K562 (cell line): ENCODE results near the gene RPL27. TPM values are rescaled to one million over a fixed set of nuclear protein-coding genes. Genes with fewer than 3 reads are reported as not detected.

ENCODE experiments used
- ATAC-seq: fragments of 200-7000 bp; cut with Tn5 transposase; 3 replicates; pipeline ENCODE4 v1.9.1; 2020; ENCODE audit warnings: moderate library complexity
- BruUV-seq: library from RNA; stranded (reverse); fragments of 400-500 nt; replicated peaks from 2 replicates; lab custom pipeline; 2021; lab: Mats Ljungman, UMichigan
- CTCF ChIA-PET: fragments of 300-600 bp; formaldehyde crosslinking; extraction: SDS; loops from one replicate; lab custom pipeline; 2021; ENCODE audit warnings: low intra/inter-chr PET ratio; lab: Yijun Ruan, JAX
- POLR2A ChIA-PET: fragments of 300-600, 350-650 bp; sonication (Branson Sonifier 250); formaldehyde crosslinking; extraction: SDS; loops from one replicate; lab custom pipeline; 2021; ENCODE audit warnings: antibody characterized with exemption, inconsistent platforms; lab: Yijun Ruan, JAX
- DNase-seq, 4 experiments: peaks; one replicate each; pipeline versions ENCODE4 v3.0.0 to v3.0.0-alpha.2; 2011 to 2018; ENCODE audit warnings: low spot score in 3 of 4, mixed read lengths in 3 of 4; ENCODE audit errors: extremely low read depth in 1 of 4
- FAIRE-seq: peaks from 2 replicates; lab custom pipeline; 2011; peaks lifted over from hg19 to GRCh38; lab: Jason Lieb, UNC
- H2AFZ ChIP-seq: 2 replicates; pipeline ENCODE4 v1.6.0; 2011; ENCODE audit warnings: low read depth, low read length, control low read depth, inconsistent platforms
- H3K27ac ChIP-seq: fragments of 200-600 bp; 3 replicates; pipeline ENCODE4 v1.8.0; 2011; ENCODE audit warnings: low read depth, mild to moderate bottlenecking, control low read depth, inconsistent platforms, low read length, moderate library complexity, mixed read lengths; ENCODE audit errors: extremely low read depth
- H3K27me3 ChIP-seq, 2 experiments: fragments of 300-600 bp in 1 of 2; 2 replicates in 1 of 2; 3 replicates in 1 of 2; pipeline versions ENCODE4 v1.6.0 to v1.8.0; 2011; ENCODE audit warnings: inconsistent platforms in 2 of 2, low read length in 2 of 2, mild to moderate bottlenecking in 1 of 2, mixed read lengths in 1 of 2, moderate library complexity in 1 of 2; ENCODE audit not compliant: control insufficient read depth in 2 of 2, insufficient read depth in 2 of 2
- H3K36me3 ChIP-seq: fragments of 300-600 bp; 3 replicates; pipeline ENCODE4 v1.8.0; 2011; ENCODE audit warnings: mild to moderate bottlenecking, low read length, inconsistent platforms; ENCODE audit not compliant: control insufficient read depth, insufficient read depth
- H3K4me1 ChIP-seq, 2 experiments: fragments of 200-600 bp in 1 of 2; replicated peaks in 1 of 2; 2 replicates in 1 of 2; 3 replicates in 1 of 2; pipeline versions ENCODE4 v1.5.1 to v1.8.0; 2011; ENCODE audit warnings: inconsistent platforms in 2 of 2, low read length in 2 of 2, mild to moderate bottlenecking in 1 of 2, mixed read lengths in 1 of 2, moderate library complexity in 1 of 2; ENCODE audit not compliant: control insufficient read depth in 2 of 2, insufficient read depth in 2 of 2
- H3K4me2 ChIP-seq: 2 replicates; pipeline ENCODE4 v1.6.1; 2011; ENCODE audit warnings: low read length, control low read depth, inconsistent platforms, mixed read lengths; ENCODE audit not compliant: insufficient read depth
- H3K4me3 ChIP-seq: fragments of 200-600 bp; sonication (generic), shearing (Covaris generic); 2 replicates; pipeline ENCODE4 v1.5.1; 2016; ENCODE audit warnings: control low read depth, inconsistent platforms
- H3K79me2 ChIP-seq: fragments of 200-600 bp; 3 replicates; pipeline ENCODE4 v1.8.0; 2011; ENCODE audit warnings: low read length, inconsistent platforms; ENCODE audit not compliant: control insufficient read depth, insufficient read depth
- H3K9ac ChIP-seq, 2 experiments: 2 replicates each; pipeline versions ENCODE4 v1.6.0 to v1.6.1; 2011; ENCODE audit warnings: low read depth in 2 of 2, low read length in 2 of 2, control low read depth in 1 of 2, inconsistent platforms in 1 of 2, mild to moderate bottlenecking in 1 of 2, mixed read lengths in 1 of 2; ENCODE audit not compliant: insufficient read depth in 1 of 2
- H3K9me1 ChIP-seq: one replicate; pipeline ENCODE4 v1.6.0; 2011; ENCODE audit warnings: inconsistent platforms, mild to moderate bottlenecking, low read length, moderate library complexity; ENCODE audit not compliant: control insufficient read depth, insufficient read depth
- H3K9me3 ChIP-seq: replicated peaks from 2 replicates; pipeline ENCODE4 v1.5.1; 2011; ENCODE audit warnings: low read depth, low read length, inconsistent platforms; ENCODE audit not compliant: control insufficient read depth, insufficient read depth
- H4K20me1 ChIP-seq: replicated peaks from 2 replicates; pipeline ENCODE4 v1.6.1; 2011; ENCODE audit warnings: low read length, inconsistent platforms, mixed read lengths; ENCODE audit not compliant: control insufficient read depth, insufficient read depth
- ARID1B ChIP-seq: fragments of 450-650 bp; IDR thresholded peaks from 2 replicates; pipeline ENCODE4 v1.6.1; 2016; ENCODE audit warnings: antibody characterized with exemption, mild to moderate bottlenecking, inconsistent platforms
- ATF1 ChIP-seq, 2 experiments: fragments of 450-650 bp in 1 of 2; IDR thresholded peaks; 2 replicates each; pipeline ENCODE4 v1.6.1; 2016; ENCODE audit warnings: missing compliant biosample characterization in 1 of 2, missing genetic modification characterization in 1 of 2
- ATF7 ChIP-seq: fragments of 450-650 bp; IDR thresholded peaks from 2 replicates; pipeline ENCODE4 v1.7.1; 2014; ENCODE audit warnings: mild to moderate bottlenecking, moderate library complexity
- C11orf30 ChIP-seq: fragments of 450-650 bp; IDR thresholded peaks from 2 replicates; pipeline ENCODE4 v1.6.1; 2016; ENCODE audit warnings: low read depth, mild to moderate bottlenecking
- CEBPG ChIP-seq, 3 experiments: fragments of 200-800 bp in 1 of 3; sonication (Bioruptor generic) in 1 of 3; sonication (generic) in 1 of 3; formaldehyde crosslinking in 1 of 3; IDR thresholded peaks in 2 of 3; conservative IDR thresholded peaks in 1 of 3; 2 replicates each; pipeline versions ENCODE4 v1.6.1 to v1.8.0; 2016 to 2022; ENCODE audit warnings: missing compliant biosample characterization in 2 of 3, missing genetic modification characterization in 2 of 3, mild to moderate bottlenecking in 1 of 3, missing genetic modification reagents in 1 of 3
- CREM ChIP-seq: IDR thresholded peaks from 2 replicates; pipeline ENCODE4 v1.6.1; 2014; ENCODE audit warnings: antibody characterized with exemption, low read depth
- HIVEP1 ChIP-seq: fragments of 250-450 bp; sonication (Bioruptor Pico); IDR thresholded peaks from 2 replicates; pipeline ENCODE4 v1.4.0; 2020; ENCODE audit warnings: mild to moderate bottlenecking
- HSF4 ChIP-seq: fragments of 250-450 bp; sonication (Bioruptor Pico); IDR thresholded peaks from 2 replicates; pipeline ENCODE4 v2.1.2; 2022; ENCODE audit warnings: mild to moderate bottlenecking, moderate library complexity, borderline replicate concordance
- MEIS2 ChIP-seq: fragments of 450-650 bp; IDR thresholded peaks from 2 replicates; pipeline ENCODE4 v1.6.1; 2014; ENCODE audit warnings: mild to moderate bottlenecking; ENCODE audit not compliant: partially characterized antibody
- NFIC ChIP-seq: fragments of 450-650 bp; IDR thresholded peaks from 2 replicates; pipeline ENCODE4 v1.6.1; 2017; ENCODE audit warnings: mild to moderate bottlenecking, inconsistent platforms
- NR2C2 ChIP-seq, 2 experiments: fragments of 200-800 bp in 1 of 2; sonication (Bioruptor generic) in 1 of 2; sonication (generic) in 1 of 2; formaldehyde crosslinking in 1 of 2; IDR thresholded peaks; 2 replicates each; pipeline versions ENCODE4 v1.6.1 to v1.8.0; 2016 to 2022; ENCODE audit warnings: mild to moderate bottlenecking in 1 of 2, missing compliant biosample characterization in 1 of 2, missing genetic modification characterization in 1 of 2, missing genetic modification reagents in 1 of 2
- OTX1 ChIP-seq: fragments of 450-650 bp; formaldehyde crosslinking; IDR thresholded peaks from 2 replicates; pipeline ENCODE4 v1.4.0; 2022; ENCODE audit warnings: mild to moderate bottlenecking
- PHF8 ChIP-seq: fragments of 200-600 bp; sonication (generic); IDR thresholded peaks from 2 replicates; pipeline ENCODE4 v1.6.1; 2012; ENCODE audit warnings: mixed run types, mild to moderate bottlenecking, inconsistent platforms, low read length, moderate library complexity, borderline replicate concordance
- RBBP5 ChIP-seq: fragments of 200-600 bp; sonication (generic); IDR thresholded peaks from 2 replicates; pipeline ENCODE4 v1.6.1; 2012; ENCODE audit warnings: borderline replicate concordance, mild to moderate bottlenecking, low read length, control low read depth, inconsistent platforms; ENCODE audit not compliant: insufficient read depth, poor library complexity, severe bottlenecking
- RCOR1 ChIP-seq, 2 experiments: IDR thresholded peaks; 2 replicates each; pipeline ENCODE4 v1.6.1; 2012; ENCODE audit warnings: low read depth in 2 of 2, low read length in 2 of 2, borderline replicate concordance in 1 of 2, improper control_type of control experiment in 1 of 2
- SMAD4 ChIP-seq: fragments of 250-450 bp; sonication (Bioruptor Pico); conservative IDR thresholded peaks from 2 replicates; pipeline ENCODE4 v1.8.0; 2021; ENCODE audit warnings: inconsistent platforms, mild to moderate bottlenecking, moderate library complexity
- TAF9B ChIP-seq: fragments of 450-650 bp; IDR thresholded peaks from 2 replicates; pipeline ENCODE4 v1.6.1; 2018; ENCODE audit warnings: mild to moderate bottlenecking; ENCODE audit not compliant: partially characterized antibody
- ZNF175 ChIP-seq: fragments of 200-800 bp; sonication (Bioruptor generic); IDR thresholded peaks from 2 replicates; pipeline ENCODE4 v1.6.1; 2016; ENCODE audit warnings: low read depth, mild to moderate bottlenecking, missing genetic modification characterization, missing compliant biosample characterization
- WGBS: fragments of 100-300 bp; shearing (Covaris generic); methylation state at CpG from one replicate; pipeline ENCODE4 v1.1.6; 2016; ENCODE audit warnings: low coverage, mixed read lengths; ENCODE audit not compliant: insufficient coverage; ENCODE audit errors: missing lambda C conversion rate; 5-methylcytosine and 5-hydroxymethylcytosine counted together
- in situ Hi-C: fragments of 300-500 bp; cut with MboI; formaldehyde crosslinking; loops from 4 replicates; pipeline ENCODE4 v1.15.0; 2018; ENCODE audit warnings: inconsistent platforms, mixed read lengths
- intact Hi-C: fragments of 100-400 bp; cut with micrococcal nuclease; formaldehyde crosslinking; loops from 2 replicates; pipeline ENCODE4 v1.14.2; 2022
- polyA plus RNA-seq, 8 experiments: library from polyadenylated mRNA; depleted of rRNA in 4 of 8; stranded (reverse) in 5 of 8; unstranded in 3 of 8; fragments of >200 nt; fragmentation: Nextera tagmentation in 2 of 8; fragmentation: Illumina TruSeq in 1 of 8; extraction: Ambion mirVana in 2 of 8; extraction: Trizol in 1 of 8; gene quantifications; 2 replicates each; pipeline versions ENCODE4 v1.2.1 to v1.2.3, GENCODE V29; 2011 to 2014; ENCODE audit warnings: inconsistent platforms in 1 of 8, missing spikeins in 1 of 8
- total RNA-seq, 7 experiments: library from RNA; depleted of rRNA in 6 of 7; stranded (reverse); fragments of >200 nt in 6 of 7; fragmentation: Illumina TruSeq in 2 of 7; extraction: Trizol in 2 of 7; gene quantifications; 2 replicates each; pipeline versions ENCODE4 v1.2.1 to v1.2.3, GENCODE V29; 2011 to 2021; ENCODE audit warnings: low replicate concordance in 1 of 7

The RPL27 gene
- total and polyA plus RNA-seq, 9 of the 15 experiments (the other 6 are each of a cell fraction or from before 2014, with no cell fraction given): 1,539 to 6,155 (median 3,710) TPM

- no peaks in the 10 kb centered on the region for H3K27me3 ChIP-seq
- H3K79me2 ChIP-seq: peaks cover 15% of the 10 kb centered on the region
- H3K4me2 ChIP-seq: no peak overlapping the region
- H4K20me1 ChIP-seq: no peaks in the 10 kb centered on the region
- DNase-seq (peak in 2 of 4 experiments; percentile 14 to 46), ATAC-seq (peak; percentile 30), FAIRE-seq (no peak)
- H2AFZ ChIP-seq: no peak overlapping the region
- in situ Hi-C loops: no loop called here
- no peak overlapping the region for H3K4me3 ChIP-seq
- H3K9ac ChIP-seq: no peak overlapping the region
- BruUV-seq: no TSS peak
- ChIA-PET CTCF (no interaction called here), POLR2A (interaction anchor here (0.6 to 2.6 kb wide), 8 partner anchors 11 to 346 kb away, joined by 3 to 17 read pairs (median 4); partner anchors contain the start of genes PTGES3L, RPL27 and RUNDC1)
- peaks cover 0 to 7% of the 10 kb centered on the region in 2 experiments; a peak in 3 of 5 replicates for H3K4me1 ChIP-seq
- intact Hi-C loops: no loop called here
- H3K36me3 ChIP-seq: no peaks in the 10 kb centered on the region
- no peaks in the 10 kb centered on the region for H3K9me3 ChIP-seq
- peak overlapping the region; percentile 55; the same call in 2 of the 3 replicates for H3K27ac ChIP-seq
- H3K9me1 ChIP-seq: no peaks in the 10 kb centered on the region
- WGBS: 17% methylated on average over 4 of the region's 5 CpGs
- TF ChIP-seq ARID1B (0 out of 2 replicates have a peak, but pooled peaks have one; percentile 16), RCOR1 (IDR thresholded peaks at IDR 0.05; ENCODE audit: borderline replicate concordance in 1 of 2, low read depth in 2 of 2, low read length in 2 of 2) (0 out of 4 replicates have a peak, but pooled peaks of 1 of the 2 experiments have one; percentile 3), OTX1 (CRISPR knock-in tag) (no peak), ATF1 (CRISPR knock-in tag; IDR thresholded peaks at IDR 0.05) (no peak), ATF1 (tag; IDR thresholded peaks at IDR 0.05) (peak; percentile 77), HSF4 (no peak), ATF7 (peak; percentile 88), MEIS2 (peak; percentile 44), C11orf30 (peak; percentile 25; the same call in 1 of the 2 replicates), HIVEP1 (no peak), TAF9B (peak; percentile 10), ZNF175 (CRISPR knock-in tag) (0 out of 2 replicates have a peak, but pooled peaks have one; percentile 18), SMAD4 (CRISPR knock-in tag) (0 out of 2 replicates have a peak, but pooled peaks have one; percentile 33), PHF8 (no peak), CEBPG (CRISPR knock-in tag; IDR thresholded peaks at IDR 0.05) (peak; percentile 78), CEBPG (tag; conservative IDR thresholded peaks at IDR 0.05 in 1 of 2, IDR thresholded peaks at IDR 0.05 in 1 of 2) (peak; percentile 96 to 97), CREM (peak; percentile 73; the same call in 1 of the 2 replicates), NR2C2 (CRISPR knock-in tag; IDR thresholded peaks at IDR 0.05) (no peak), NR2C2 (tag; IDR thresholded peaks at IDR 0.05) (peak; percentile 57; the same call in 1 of the 2 replicates), NFIC (peak; percentile 34), RBBP5 (no peak)
Observed at GRCh38 chr17:42969001-42969581, 29.1 kb upstream of the RPL27 start.
